Fibroblast of upper back skin (primary cell): ENCODE measurements around the gene CDK11A.

Source experiments
- DNase-seq: peaks from one replicate; pipeline ENCODE4 v3.0.0-alpha.2; 2013

Gene CDK11A

DNA sequence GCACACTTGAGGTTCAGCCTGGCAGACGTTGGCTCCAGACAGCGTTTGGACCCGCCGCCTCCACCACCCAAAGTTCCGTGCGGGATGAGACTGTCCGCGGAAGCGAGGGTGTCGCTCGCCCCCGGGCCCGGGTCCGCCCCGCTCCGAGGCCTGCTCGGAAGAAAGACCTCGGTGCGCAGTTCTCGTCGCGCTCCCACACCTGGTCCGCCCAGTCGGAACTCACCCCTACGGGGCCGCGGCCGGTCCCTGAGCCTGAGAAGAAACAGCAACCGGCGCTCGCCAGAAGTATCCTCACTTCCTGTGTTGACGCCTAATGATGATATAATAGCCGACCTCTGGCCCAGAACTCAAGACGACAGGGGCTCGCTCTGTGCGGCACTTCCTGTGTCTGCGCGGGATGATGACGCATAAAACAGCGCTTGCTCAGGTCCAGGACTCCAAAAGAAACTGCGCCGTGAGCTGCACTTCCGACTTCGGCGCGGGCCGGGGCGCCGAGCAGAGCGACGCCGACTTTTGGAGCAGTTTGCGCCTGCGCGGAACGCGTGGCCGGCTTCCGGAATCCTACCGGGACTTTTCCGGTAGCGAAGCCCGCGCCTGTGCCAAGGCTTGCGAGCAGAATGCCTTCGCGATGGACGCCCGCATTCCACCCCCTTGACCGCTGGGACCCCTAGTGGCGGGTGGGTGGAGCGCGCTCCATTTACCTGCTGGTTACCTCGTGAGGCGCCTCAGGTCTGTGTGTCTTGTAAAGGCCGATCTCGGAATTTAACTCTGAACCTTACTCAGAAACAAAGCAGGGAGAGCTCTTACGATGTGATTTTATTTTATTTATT, at the start of gene CDK11A:
Gene CDK11A (minus strand): TSS at position 323 of the 830 bp plus-strand sequence. CDS start 1,539 bp downstream, outside the sequence.
- DNase-seq = peak; percentile 100

DNA sequence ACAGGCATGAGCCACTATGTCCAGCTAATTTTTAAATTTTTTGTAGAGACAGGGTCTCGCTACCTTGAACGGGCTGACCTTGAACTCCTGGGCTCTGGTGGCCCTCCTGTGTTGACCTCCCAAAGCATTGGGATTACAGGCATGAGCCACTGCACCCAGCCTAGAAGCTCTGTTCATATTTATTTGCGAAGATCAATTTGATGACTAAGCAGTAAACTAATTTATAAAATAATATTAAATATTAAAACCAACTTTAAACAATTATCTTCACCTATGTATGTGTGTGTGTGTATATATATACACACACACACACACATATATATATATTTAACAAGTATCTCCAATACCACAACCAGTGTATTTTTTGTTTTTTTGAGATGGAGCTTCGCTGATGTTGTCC, 49.7 kb upstream of the CDK11A start:
- no peak for DNase-seq

DNA sequence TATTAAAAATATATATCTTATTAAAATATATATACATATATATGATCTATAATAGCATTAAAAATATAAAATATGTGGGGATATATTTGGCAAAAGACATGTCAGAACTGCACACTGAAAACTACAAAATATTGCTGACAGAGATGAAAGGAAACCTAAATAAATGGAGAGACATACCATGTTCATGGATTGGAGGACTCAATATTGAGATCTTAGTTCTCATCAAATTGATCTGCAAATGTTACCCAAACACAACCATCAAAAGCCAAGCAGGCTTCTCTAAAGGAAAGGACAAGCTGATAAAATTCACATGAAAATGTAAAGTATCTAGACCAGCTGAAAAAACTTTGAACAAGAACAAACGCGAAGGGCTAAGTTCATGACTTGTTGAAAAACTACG, 46.9 kb upstream of the CDK11A start:
- DNase-seq = no peak

DNA sequence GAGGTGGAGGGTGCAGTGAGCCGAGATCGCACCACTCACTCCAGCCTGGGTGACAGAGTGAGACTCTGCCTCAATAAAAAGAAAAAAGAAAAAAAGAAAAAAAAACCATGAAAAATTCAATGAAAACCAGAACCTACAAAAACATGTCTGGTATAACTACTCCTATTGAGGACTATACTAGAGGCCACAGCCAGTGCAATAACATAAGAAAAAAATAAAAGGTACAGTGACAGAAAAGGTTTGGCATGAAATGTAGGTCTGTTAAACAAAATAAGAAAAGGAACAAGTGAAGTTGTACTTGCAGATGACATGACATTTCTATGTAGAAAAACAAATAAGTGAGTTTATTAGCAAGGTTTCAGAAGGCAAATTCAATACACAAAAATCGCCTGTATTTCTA, 45.9 kb upstream of the CDK11A start:
- DNase-seq = no peak

DNA sequence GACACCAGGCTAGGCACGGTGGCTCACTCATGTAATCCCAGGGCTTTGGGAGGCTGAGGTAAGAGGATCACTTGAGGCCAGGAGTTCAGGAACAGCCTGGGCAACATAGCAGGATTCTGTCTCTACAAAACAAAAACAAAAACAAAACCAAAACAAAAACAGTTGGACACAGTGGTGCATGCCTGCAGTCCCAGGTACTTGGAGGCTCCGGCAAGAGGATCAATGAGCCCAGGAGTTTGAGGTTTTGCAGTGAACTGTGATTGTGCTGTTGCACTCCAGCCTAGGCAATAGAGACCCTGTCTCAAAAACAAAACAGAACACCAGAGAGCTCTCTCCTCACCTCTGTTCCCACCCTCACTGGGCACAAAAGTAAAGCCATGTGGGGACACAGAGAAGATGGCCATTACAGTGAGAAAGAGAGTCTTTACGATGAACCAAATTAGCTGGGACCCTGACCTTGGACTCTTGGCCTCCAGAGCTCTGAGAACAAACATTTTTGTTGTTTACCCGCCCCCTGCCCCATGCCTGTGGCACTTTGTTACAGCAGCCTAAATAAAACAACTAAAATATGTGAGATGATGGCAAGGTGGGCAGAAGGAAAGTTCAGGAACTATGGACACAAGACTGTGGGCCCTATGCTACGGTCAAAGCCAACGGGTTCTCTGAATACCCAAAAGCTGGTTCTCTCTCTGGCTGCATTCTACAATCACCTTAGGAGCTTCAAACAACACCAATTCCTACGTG, 44.3 kb upstream of the CDK11A start:
- DNase-seq = no peak

DNA sequence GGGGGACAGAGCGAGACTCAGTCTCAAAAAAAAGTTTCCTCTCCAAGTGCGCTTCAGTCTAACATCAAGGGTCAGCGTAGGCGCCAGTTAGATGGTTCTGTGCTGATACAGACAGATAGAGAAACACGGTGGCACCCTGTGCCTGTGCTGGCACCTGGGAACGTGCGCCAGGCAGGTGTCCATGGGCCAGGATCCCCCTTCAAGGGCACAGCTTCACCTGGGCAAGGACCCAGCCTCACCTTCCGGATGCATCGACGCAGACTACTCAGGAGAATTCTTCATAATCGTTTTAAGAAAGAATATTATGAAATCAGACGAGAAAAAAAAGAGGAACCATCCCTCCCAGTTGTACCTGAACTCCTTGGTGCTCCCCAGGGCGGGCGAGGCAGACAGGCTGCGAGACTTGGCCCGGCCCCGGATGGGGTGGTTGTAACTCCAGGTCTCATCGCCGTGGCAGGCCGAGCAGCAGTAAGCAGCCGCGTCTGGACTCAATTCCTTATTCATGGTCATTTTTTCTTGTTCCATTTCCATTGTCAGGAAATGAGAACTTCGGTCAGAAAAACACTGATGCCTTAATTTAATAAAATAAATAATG, 40.8 kb upstream of the CDK11A start:
- DNase-seq = no peak

DNA sequence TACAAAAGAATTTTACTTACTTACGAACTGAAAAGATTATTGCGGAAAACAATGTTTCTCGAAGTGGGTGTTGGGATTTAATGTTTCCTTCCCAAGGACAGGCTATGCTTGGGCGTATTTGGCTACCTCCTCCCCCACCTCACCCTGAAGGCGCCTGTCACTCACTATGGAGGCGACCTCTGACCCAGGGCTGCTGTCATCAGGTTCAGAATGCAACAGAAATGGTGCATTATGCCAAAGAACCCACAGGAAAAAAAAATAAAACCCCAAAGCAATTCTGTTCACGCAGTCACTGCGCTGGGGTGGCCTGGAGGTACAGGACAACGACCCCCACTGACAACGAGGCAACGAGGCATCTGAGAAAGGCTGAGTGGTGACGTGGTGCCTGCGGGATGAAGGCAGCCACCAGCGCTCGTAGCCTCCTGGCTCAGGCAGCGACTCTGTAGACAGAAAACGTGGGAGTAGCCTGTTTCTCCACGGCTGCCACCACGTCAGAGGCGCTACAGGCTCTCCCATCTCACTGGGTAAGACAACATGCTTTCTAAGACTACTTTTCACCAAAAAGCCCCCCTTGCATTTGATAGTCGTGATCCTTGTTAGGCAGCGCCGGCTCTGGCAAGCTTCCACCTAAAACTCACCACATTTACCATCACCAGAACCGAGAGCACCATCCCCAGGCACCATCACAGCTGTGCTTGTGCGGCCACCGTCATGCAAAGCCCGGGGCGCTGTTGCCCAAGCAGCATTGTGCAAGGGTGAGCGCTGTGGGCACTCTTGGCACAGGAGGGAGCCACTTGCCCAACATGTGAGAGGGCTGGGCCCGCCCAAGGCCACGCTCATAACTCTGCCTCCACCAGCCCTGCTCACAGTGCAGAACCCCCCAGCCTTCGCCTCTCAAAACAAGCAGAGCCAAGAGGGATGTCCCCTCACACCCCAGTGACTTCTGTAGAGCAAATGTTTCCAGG, 39.8 kb upstream of the CDK11A start:
- no peak for DNase-seq

DNA sequence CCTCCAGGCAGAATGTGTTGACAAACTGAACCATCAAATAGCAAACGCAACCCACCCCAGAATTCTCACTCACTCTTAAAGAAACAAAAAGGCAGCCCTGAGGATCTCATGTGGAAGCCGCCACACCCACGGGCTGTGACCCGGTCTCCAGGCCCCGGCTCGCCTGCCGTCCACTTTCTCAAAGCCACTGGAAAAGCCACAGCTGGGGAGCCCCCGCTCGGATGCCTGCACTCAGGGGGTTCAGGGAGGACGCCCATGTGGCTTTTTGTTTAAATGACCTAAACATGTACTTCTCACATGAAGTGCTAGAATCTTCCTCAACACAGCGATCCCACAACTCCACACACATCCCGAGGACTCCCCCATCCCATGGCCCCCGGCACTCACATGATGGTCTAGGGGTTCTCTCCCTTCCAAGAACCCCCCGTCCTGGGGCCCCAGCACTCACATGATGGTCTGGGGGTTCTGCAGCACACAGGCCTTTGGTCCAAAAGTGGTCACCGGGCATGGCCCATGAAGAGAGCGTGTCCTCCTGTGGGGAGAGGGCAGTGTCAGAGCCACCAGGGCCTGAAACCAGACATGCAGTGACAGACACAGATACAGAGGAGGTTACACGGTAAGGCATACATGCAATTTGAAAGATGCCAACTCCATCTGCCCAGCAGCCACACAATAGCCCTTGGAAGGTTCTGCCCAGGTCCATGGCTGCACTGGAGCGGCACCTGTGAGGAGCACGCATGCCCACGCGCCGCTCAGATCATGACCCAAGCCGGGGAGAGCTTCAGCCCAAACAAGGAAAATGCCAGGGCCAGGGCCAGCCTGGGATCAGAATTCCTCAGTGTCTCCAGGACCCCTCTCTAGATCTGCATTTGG, 37.6 kb upstream of the CDK11A start:
- DNase-seq = no peak

DNA sequence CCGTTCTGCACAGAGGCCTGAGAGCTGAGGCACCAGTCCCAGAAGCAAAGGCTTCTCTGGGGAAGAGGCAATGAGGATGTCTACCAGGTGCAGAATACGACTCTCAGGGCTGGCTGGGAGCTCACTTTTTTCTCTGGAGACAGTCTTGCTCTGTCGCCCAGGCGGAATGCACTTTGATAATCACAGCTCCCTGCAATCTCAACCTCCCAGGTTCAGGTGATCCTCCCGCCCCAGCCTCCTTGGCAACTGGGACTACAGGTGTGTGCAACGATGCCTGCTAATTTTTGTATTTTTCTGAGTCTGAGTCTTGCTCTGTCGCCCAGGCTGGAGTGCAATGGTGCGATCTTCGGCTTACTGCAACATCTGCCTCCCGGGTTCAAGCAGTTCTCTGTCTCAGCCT, 36.6 kb upstream of the CDK11A start:
- no peak for DNase-seq

DNA sequence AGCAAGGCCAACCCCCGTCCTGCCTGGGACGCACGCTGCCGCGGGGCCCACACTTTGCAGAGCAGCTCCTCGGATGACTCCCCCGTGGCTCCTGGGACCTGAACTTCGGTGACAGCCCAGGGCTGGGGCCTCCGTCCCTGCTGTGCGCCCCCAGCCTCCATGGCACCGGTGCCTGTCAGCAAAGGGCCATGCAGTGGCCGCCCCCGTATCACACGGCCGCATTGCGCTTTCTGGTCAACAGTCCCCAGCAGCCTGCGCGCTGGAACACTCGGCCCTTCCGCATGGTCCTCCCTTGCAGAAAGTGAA, 36.1 kb upstream of the CDK11A start:
- no peak for DNase-seq

DNA sequence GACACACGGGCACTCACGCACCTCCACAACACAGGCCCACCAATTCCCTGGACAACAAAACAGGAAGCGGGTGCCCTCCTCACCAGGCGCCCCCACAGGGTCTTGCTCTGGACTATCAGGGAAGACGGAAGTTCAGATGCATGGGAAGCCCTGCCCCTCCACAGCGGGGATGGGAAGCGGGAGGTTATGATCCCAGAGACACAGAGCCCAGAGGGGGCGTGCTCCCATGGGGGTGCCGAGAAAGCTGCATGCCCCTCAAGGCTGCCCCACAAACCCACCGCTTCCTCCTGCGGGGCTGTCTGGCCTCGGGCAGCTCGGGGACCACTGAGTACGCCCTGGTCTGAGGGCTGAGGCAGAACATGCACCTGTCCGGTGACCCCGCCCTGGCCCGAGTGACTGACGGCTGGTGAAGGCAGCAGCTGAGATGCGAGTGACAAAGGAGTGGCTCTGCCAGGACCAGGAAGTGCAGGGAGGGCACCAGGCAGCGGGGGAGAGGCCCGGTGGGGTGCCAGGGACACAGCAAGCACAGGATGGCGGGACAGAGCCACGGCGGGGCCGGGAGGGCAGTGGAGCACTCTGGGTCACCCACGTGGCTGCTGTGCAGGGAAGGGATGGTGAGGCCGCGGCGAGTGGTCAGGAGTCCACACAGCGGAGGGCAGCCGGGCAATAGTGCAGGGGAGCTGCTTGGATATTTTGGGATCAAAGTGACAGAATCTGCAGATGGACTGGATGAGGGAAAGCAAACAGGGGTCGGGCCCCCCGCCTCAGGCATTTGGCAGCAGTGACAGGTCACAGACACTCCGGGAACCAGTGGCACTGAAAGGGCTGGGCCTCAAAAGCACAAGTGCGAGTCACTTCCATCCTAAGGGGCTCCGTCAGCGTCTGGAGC, 35.5 kb upstream of the CDK11A start:
- DNase-seq = no peak

DNA sequence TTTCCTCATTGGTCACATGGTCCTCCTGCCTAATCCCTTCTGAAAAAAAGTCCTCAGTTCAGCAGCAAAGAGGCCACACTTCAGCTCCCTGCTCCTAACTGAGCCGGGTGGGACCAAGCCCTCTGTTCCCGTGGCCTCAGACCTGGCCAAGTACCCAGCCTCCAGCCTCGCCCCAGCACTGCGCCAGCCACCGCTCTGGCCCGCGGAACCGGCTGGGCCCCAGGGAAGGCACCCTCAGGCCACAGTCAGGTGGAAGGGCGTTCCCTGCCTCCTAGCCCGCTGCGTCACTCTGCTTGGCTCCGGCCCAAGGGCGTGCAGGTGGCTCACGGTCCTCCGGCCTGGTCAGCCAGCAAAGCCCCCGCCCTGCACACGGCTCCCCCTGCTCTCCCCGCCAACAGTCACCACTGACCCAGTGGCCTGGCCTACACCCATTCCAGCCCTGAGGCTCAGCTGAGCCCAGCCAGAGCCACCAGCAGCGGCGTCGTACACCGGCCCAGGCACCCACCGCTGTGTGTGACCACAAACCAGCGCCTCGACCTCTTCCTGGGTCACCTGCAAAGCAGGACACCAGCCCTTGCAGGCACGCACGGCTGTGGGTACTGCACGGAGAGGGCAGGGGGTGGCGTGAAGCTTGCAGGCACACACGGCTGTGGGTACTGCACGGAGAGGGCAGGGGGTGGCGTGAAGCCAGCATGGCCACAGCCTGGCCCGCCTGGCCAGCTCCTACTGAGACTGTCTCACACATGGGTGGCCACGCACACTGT, 34.7 kb upstream of the CDK11A start:
- DNase-seq = no peak

DNA sequence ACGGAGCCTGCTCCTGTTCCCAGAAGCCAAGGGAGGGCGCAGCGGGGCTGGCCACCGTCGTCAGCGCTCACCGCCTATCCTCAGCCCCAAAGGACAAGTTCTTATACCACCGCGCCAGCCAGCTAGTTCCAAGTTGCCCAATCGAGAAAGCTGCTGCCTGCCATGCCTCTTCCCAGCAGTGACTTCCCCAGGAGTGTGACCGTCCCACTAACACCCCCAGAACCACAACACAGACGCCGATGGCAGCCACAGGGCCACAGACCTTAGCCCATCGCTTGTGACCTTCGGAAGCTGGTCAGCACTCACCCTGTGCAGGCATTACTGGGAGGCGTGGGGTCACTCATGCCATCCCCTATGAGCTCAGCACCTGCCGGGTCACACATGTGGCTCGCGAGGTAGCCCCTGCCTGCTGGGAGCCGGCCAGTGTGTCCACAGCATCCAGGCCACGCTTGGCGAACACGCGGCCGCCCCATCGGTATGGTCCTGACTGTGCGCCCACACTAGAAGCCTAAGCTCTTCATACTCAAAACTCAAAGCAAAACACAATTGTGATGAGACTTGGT, 34.0 kb upstream of the CDK11A start:
- no peak for DNase-seq

DNA sequence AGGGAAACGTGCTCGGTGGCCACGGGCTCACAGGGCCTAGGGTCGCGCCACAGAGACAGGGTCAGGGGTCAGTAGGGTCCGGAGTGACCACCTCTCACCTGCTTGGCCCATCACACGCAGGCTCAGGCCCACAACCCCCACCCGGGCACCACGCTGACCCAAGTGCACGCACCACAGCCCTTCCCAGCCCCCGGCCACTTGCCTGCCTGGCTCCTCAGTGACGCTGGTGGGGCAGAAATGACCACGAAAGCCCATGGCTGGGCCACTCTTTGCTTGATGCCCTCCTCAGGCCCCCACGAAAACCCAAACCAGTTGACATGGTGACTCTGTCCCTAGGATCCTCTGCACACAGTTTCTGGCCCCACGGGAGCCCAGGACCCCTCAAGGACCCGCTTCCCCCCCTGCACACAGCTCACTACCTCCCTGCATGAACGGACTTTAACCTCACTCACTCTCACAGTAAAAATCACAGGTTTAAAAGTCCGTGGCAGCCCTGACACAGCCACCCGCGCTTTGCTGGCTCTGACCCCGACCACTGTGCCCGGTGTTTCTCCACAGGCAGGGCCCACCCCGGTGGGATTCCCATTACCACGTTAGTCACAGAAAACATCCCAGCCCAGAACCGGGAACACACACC, 33.4 kb upstream of the CDK11A start:
- DNase-seq = no peak

DNA sequence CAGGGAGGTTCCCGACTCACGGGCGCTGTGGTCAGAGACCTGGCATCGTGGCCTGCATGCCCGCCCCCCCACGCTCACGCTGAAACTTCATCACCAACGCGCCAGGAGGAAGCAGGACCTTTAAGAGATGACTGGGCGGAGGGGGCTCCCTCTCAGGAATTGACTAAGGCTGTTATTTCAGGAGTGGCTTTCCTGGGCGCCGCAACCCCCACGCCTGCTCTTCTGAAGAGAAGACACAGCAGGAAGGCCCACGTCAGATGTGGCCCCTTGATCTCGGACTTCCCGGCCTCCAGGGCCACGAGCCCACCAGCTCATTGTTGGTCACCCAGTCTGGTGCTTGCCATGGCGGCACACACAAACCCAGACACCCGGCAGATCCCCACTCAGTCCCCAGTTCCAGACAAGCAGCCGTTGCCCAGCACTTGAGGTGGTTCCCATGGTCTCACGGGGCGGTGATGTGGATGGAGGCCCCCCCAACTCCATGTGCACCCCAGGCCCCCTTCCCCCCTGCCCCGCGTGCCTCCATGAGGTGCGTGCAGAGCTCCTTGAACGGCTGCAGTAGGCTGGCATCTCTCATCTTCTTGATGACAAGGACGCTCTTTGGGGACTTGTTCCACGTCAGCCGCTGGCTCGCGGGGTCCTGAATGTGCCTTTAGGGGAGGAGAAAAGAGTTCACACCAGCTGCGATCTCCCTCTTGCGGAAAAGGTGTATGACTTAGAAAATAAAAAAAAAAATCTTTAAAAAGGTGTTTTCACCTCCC, 32.7 kb upstream of the CDK11A start:
- no peak for DNase-seq

DNA sequence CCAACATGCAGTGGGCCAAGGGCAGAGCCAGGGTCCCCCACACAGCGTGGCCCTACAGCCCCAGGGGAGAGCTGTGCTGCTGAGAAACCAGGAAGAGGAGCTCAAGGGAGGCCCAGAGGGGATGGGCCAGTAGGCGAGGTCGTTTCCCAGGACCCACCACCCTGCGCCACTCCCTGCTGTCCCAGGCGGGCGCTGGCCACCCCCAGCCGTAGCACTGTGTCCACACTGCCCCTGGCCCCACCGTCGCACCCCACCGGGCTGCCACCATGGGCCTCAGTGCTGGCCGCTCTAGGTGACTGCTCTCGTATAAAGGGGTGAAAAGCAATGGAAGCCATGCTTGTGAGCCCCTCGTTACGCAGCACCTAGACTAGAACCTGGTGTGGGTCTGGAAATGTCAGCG, 31.7 kb upstream of the CDK11A start:
- no peak for DNase-seq

DNA sequence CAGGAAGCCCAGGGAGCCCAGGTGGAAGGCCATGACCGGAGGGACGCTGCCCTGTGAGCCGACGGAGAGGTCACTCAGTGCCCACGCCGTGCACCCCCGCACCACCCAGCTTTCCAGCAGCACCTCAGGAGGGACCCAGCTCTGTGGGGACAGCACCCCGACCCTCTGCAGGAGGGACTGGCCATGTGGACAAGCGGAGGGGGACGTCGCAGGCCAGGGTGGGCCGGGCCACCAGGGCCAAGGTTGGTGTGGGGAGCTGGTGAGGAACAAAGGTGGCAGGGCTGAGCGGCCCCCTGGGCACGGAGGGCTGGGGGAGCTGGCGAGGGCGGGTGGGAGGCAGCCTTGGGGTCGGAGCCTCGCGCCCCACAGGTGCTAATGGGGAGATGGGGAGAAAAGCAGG, 31.3 kb upstream of the CDK11A start:
- no peak for DNase-seq

DNA sequence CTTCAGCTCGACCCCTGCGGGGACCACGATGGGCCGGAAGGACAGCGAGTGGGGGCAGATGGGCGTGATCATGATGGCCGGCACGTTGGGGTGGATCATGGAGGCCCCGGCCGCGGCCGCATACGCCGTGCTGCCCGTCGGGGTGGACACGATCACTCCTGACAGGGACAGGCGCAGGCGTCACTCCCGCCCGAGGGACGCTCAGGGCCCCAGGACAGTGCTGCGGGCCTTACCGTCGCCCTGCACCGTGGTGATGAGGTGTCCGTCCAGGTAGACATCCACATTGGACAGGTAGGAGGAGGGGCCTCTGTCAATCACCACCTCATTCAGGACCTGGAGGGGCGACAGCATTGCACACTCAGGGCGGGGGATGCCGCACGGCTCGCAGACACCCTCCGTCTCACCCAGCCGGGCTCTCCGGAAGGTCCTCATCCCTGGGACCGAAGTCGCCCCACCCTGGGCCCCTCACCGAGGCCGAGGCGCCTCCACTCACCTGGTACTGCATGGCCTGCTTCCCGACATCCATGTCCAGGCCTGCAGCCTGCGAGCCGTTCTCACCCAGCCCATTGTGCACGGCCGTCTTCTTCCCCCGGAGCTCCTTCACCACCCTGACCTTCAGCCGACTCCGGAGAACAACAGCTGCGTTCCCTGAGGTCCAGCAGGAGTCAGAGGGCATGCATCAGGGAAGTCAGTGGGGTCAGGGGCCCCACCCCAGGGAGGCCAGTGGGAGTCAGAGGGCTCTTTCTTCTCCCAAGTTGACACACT, 30.1 kb upstream of the CDK11A start:
- no peak for DNase-seq
